ENCODE measurements around the gene DYNC1LI1. TPM values are rescaled to one million over a fixed set of nuclear protein-coding genes. Genes with fewer than 3 reads are reported as not detected.
A peak's percentile ranks its signal among the peaks of the same experiment; 100 is the strongest.

DYNC1LI1 gene
- total and polyA plus RNA-seq, 2 of the 4 experiments (the other 2 are of a cell fraction): 25.2 to 30.8 TPM

DNA sequence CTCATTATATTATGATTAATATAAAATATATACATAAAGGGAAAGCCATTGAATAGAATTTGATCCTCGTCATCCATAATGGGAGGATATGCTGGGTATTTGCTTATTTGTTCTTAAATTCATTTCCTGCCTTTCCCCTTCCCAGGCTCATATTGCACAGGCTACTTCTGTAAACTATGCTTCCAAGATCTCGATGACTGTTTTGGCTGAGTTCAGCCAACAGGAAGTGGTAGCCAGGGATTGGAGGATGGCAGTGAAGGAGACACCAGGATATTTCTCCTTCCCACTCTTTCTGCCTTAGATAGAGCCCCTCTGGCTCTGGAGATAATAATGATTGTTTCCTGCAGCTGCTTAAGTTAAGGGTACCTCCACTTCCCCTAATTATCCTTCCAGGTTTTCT, 44.3 kb upstream of the DYNC1LI1 start:
- ChIA-PET POLR2A (ENCODE audit: unreplicated experiment) (no interaction called here), CTCF (no interaction called here)
- Histone ChIP-seq H3K4me1 (ENCODE audit: control insufficient read depth, insufficient read depth, low read length) (peaks cover 4% of the 10 kb centered on the region; the same call in 1 of the 2 replicates), H2AK5ac (ENCODE audit: low read depth, low read length) (no peak overlapping the region), H3K56ac (ENCODE audit: extremely low read depth, insufficient read depth, low read length) (0 out of 2 replicates have a peak overlapping the region, but pooled peaks have one; percentile 35), H3K27ac (ENCODE audit: insufficient read depth, low read length) (peak overlapping the region; percentile 7; the same call in 1 of the 2 replicates), H2BK15ac (ENCODE audit: low read depth, low read length) (peak overlapping the region; percentile 59; the same call in 1 of the 3 replicates), H3K18ac (ENCODE audit: low read depth, low read length) (peak overlapping the region; percentile 10), H2BK20ac (ENCODE audit: low read depth, low read length) (peak overlapping the region; percentile 87), H4K20me1 (ENCODE audit: insufficient read depth, low read length) (no peaks in the 10 kb centered on the region), H3K9ac (ENCODE audit: low read depth, low read length) (no peak overlapping the region), H4K91ac (ENCODE audit: insufficient read depth, low read depth, low read length) (peak overlapping the region; percentile 87; the same call in 1 of the 2 replicates), H4K5ac (ENCODE audit: low read depth, low read length) (peak overlapping the region; percentile 77), H3K23ac (ENCODE audit: low read depth, low read length) (peak overlapping the region; percentile 77; the same call in 1 of the 2 replicates), H4K8ac (ENCODE audit: low read depth in 2 of 2, low read length in 2 of 2) (peak overlapping the region; percentile 42 to 93; a peak in 3 of 4 replicates), H3K4ac (ENCODE audit: low read depth, low read length) (peak overlapping the region; percentile 75), H2AK9ac (replicated peaks; ENCODE audit: low read depth, low read length, poor library complexity) (no peak overlapping the region), H3K14ac (replicated peaks; ENCODE audit: low read depth, low read length) (peak overlapping the region; percentile 83), H3K79me1 (ENCODE audit: low read depth in 1 of 2, low read length in 2 of 2) (no peaks in the 10 kb centered on the region), H3K27me3 (ENCODE audit: control insufficient read depth, insufficient read depth, low read length) (no peaks in the 10 kb centered on the region), H3K9me1 (ENCODE audit: insufficient read depth, low read length) (no peaks in the 10 kb centered on the region), H2AFZ (replicated peaks; ENCODE audit: low read length, poor library complexity) (peak overlapping the region; percentile 83), H3K36me3 (ENCODE audit: control insufficient read depth, insufficient read depth, low read length) (no peaks in the 10 kb centered on the region), H2BK120ac (ENCODE audit: low read depth, low read length) (peak overlapping the region; percentile 96), H3K9me3 (ENCODE audit: control insufficient read depth, insufficient read depth, low read length) (no peaks in the 10 kb centered on the region), H3K4me3 (ENCODE audit: insufficient read depth, low read depth, low read length) (no peak overlapping the region), H3K4me2 (ENCODE audit: low read depth, low read length) (no peak overlapping the region), H2BK5ac (ENCODE audit: low read depth, low read length, poor library complexity, severe bottlenecking) (peak overlapping the region; percentile 44)
- no TSS peak for BruUV-seq (replicated peaks)
- DNase-seq: peak; percentile 93
- ATAC-seq (ENCODE audit: low read depth): peak; percentile 98
- in situ Hi-C loops (cut with MboI; ENCODE audit: low sequenced_read_pairs): no loop called here
- intact Hi-C loops (cut with micrococcal nuclease): no loop called here
- TF ChIP-seq CEBPB (IDR thresholded peaks at IDR 0.05; ENCODE audit: low read depth, low read length) (peak; percentile 26; the same call in 1 of the 2 replicates), MAZ (IDR thresholded peaks at IDR 0.05; ENCODE audit: borderline replicate concordance, low read depth, low read length) (no peak)
- WGBS, 2 experiments (ENCODE audit: extremely low coverage in 2 of 2, insufficient read length in 1 of 2): no CpG with 5 or more reads among the region's 2 CpGs
- dilution Hi-C loops (cut with HindIII; ENCODE audit: low sequenced_read_pairs, unreplicated experiment): no loop called here

Data from IMR-90 (cell line).